Gastrocnemius medialis (tissue), 4 donors: ENCODE measurements around the gene KCNIP1. TPM values are rescaled to one million over a fixed set of nuclear protein-coding genes. Genes with fewer than 3 reads are reported as not detected.

Source experiments
- ATAC-seq, 2 donors: fragments of 150-250 bp; one replicate each; pipeline ENCODE4 v1.9.1; 2016
- DNase-seq, 2 donors: peaks; one replicate each; pipeline ENCODE4 v3.0.0-alpha.2; 2019
- H3K27ac ChIP-seq, 4 donors: fragments of 200-600 bp; sonication (generic); 1 replicate in 1 of 4; 2 replicates in 3 of 4; pipeline ENCODE4 v1.5.1; 2016 to 2018; ENCODE audit warnings: mild to moderate bottlenecking in 2 of 4, moderate library complexity in 1 of 4
- H3K27me3 ChIP-seq, 3 donors: fragments of 200-600 bp; sonication (generic) in 2 of 3; 1 replicate in 1 of 3; 2 replicates in 2 of 3; pipeline versions ENCODE4 v1.5.1 to v1.6.0; 2016 to 2019; ENCODE audit warnings: mild to moderate bottlenecking in 1 of 3, moderate library complexity in 1 of 3
- H3K36me3 ChIP-seq, 2 donors: fragments of 200-600 bp; sonication (generic) in 1 of 2; one replicate each; pipeline ENCODE4 v1.5.1; 2017 to 2018
- H3K4me1 ChIP-seq, 2 donors: fragments of 200-600 bp; sonication (generic) in 1 of 2; one replicate each; pipeline ENCODE4 v1.5.1; 2016 to 2017; ENCODE audit warnings: mild to moderate bottlenecking in 2 of 2
- H3K4me3 ChIP-seq, 4 donors: fragments of 200-600 bp; sonication (generic) in 3 of 4; 1 replicate in 1 of 4; 2 replicates in 3 of 4; pipeline ENCODE4 v1.5.1; 2016 to 2019; ENCODE audit warnings: mild to moderate bottlenecking in 2 of 4
- H3K9me3 ChIP-seq, 3 donors: fragments of 200-600 bp; sonication (generic) in 2 of 3; 1 replicate in 1 of 3; 2 replicates in 2 of 3; pipeline ENCODE4 v1.5.1; 2016 to 2019
- CTCF ChIP-seq, 5 experiments: fragments of 450-650 bp in 3 of 5; fragments of 200-600 bp in 2 of 5; sonication (generic) in 2 of 5; IDR thresholded peaks in 4 of 5; conservative IDR thresholded peaks in 1 of 5; 1 replicate in 4 of 5; 2 replicates in 1 of 5; pipeline ENCODE4 v1.5.1; 2016 to 2019; ENCODE audit warnings: antibody characterized with exemption in 5 of 5, mild to moderate bottlenecking in 3 of 5, moderate library complexity in 3 of 5
- POLR2A ChIP-seq, 2 donors: fragments of 450-650 bp; IDR thresholded peaks; one replicate each; pipeline ENCODE4 v1.6.1; 2017; ENCODE audit warnings: antibody characterized with exemption in 2 of 2, mild to moderate bottlenecking in 2 of 2, moderate library complexity in 2 of 2
- in situ Hi-C, 4 donors: fragments of 200-750 bp; cut with MboI; loops; one replicate each; pipeline versions ENCODE4 v1.15.0 to v1.8.0; 2017; ENCODE audit warnings: low sequenced_read_pairs in 4 of 4
- intact Hi-C: fragments of 100-400 bp; cut with DNase I; formaldehyde crosslinking; loops from one replicate; pipeline ENCODE4 v1.15.1; 2023; ENCODE audit warnings: low total_unique reads
- total RNA-seq, 4 donors: library from RNA; depleted of rRNA; stranded (reverse); fragments of >200 nt; gene quantifications; one replicate each; pipeline versions ENCODE4 v1.1.0 to v1.2.3, GENCODE V29; 2016

The KCNIP1 gene
- total RNA-seq, 4 donors from 2014 or later: not detected

- intact Hi-C loops: no loop called here
- in situ Hi-C loops: no loop called here
- DNase-seq (no peak), ATAC-seq (no peak)
- H3K9me3 ChIP-seq: peaks cover 0 to 3% (median 0%) of the 10 kb centered on the region in 3 donors
- no peak overlapping the region for H3K27ac ChIP-seq
- no peaks in the 10 kb centered on the region for H3K4me1 ChIP-seq
- H3K27me3 ChIP-seq: peaks cover 12 to 22% (median 17%) of the 10 kb centered on the region in 3 donors
- no peaks in the 10 kb centered on the region for H3K36me3 ChIP-seq
- H3K4me3 ChIP-seq: no peak overlapping the region
- TF ChIP-seq POLR2A (IDR thresholded peaks at IDR 0.05) (no peak), CTCF (IDR thresholded peaks at IDR 0.05 in 4 of 5, conservative IDR thresholded peaks at IDR 0.05 in 1 of 5) (no peak)
Measured at GRCh38 chr5:170573114-170573513, 69.3 kb downstream of the KCNIP1 start.

- ATAC-seq (no peak), DNase-seq (no peak)
- Histone ChIP-seq H3K4me3 (no peak overlapping the region), H3K9me3 (peaks cover 0 to 3% (median 0%) of the 10 kb centered on the region in 3 donors), H3K4me1 (no peaks in the 10 kb centered on the region), H3K27me3 (peaks cover 12 to 22% (median 17%) of the 10 kb centered on the region in 3 donors), H3K36me3 (no peaks in the 10 kb centered on the region), H3K27ac (no peak overlapping the region)
- TF ChIP-seq POLR2A (IDR thresholded peaks at IDR 0.05) (no peak), CTCF (IDR thresholded peaks at IDR 0.05 in 4 of 5, conservative IDR thresholded peaks at IDR 0.05 in 1 of 5) (no peak)
- intact Hi-C loops (no loop called here), in situ Hi-C loops (no loop called here)
Measured at GRCh38 chr5:170573660-170574059, 69.8 kb downstream of the KCNIP1 start.

- Histone ChIP-seq H3K9me3 (peaks cover 0 to 3% (median 0%) of the 10 kb centered on the region in 3 donors), H3K27ac (no peak overlapping the region), H3K36me3 (no peaks in the 10 kb centered on the region), H3K4me1 (no peaks in the 10 kb centered on the region), H3K4me3 (no peak overlapping the region), H3K27me3 (peaks cover 0 to 15% (median 7%) of the 10 kb centered on the region in 3 donors)
- in situ Hi-C loops: no loop called here
- intact Hi-C loops: no loop called here
- no peak for DNase-seq
- no peak for ATAC-seq
- TF ChIP-seq CTCF (IDR thresholded peaks at IDR 0.05 in 4 of 5, conservative IDR thresholded peaks at IDR 0.05 in 1 of 5): no peak
- TF ChIP-seq POLR2A (IDR thresholded peaks at IDR 0.05): no peak
Measured at GRCh38 chr5:170576602-170577535, 73.0 kb downstream of the KCNIP1 start.

- no peak for TF ChIP-seq POLR2A (IDR thresholded peaks at IDR 0.05)
- TF ChIP-seq CTCF (IDR thresholded peaks at IDR 0.05 in 4 of 5, conservative IDR thresholded peaks at IDR 0.05 in 1 of 5): no peak
- intact Hi-C loops (no loop called here), in situ Hi-C loops (no loop called here)
- H3K4me3 ChIP-seq: no peak overlapping the region
- ATAC-seq (no peak), DNase-seq (no peak)
- no peaks in the 10 kb centered on the region for H3K36me3 ChIP-seq
- no peak overlapping the region for H3K27ac ChIP-seq
- H3K9me3 ChIP-seq: peaks cover 0 to 3% (median 0%) of the 10 kb centered on the region in 3 donors
- H3K4me1 ChIP-seq: no peaks in the 10 kb centered on the region
- H3K27me3 ChIP-seq: peaks cover 0 to 12% (median 7%) of the 10 kb centered on the region in 3 donors
Measured at GRCh38 chr5:170579601-170580000, 75.8 kb downstream of the KCNIP1 start.
